A549 treated with DMSO at 1 μM for 4 hours (cell line): ENCODE data around the gene TTC8. TPM values are rescaled to one million over a fixed set of nuclear protein-coding genes. Genes with fewer than 3 reads are reported as not detected.

ENCODE experiments used
- total RNA-seq: library from RNA; stranded (reverse); fragments of 200-300 nt; extraction: Qiagen RNA extraction; gene quantifications from 5 replicates; pipeline ENCODE4 v1.2.3, GENCODE V29; 2022; ENCODE audit warnings: low read depth

The TTC8 gene
- 43.3 to 51.0 TPM (median 47.9 TPM) in 5 replicates for total RNA-seq

GRCh38 chr14:88824314-88825077 lies at the start of gene TTC8:
Gene TTC8, plus strand, starts transcription at chr14:88824651. Its CDS starts 57 bp downstream, at chr14:88824708.

DNA sequence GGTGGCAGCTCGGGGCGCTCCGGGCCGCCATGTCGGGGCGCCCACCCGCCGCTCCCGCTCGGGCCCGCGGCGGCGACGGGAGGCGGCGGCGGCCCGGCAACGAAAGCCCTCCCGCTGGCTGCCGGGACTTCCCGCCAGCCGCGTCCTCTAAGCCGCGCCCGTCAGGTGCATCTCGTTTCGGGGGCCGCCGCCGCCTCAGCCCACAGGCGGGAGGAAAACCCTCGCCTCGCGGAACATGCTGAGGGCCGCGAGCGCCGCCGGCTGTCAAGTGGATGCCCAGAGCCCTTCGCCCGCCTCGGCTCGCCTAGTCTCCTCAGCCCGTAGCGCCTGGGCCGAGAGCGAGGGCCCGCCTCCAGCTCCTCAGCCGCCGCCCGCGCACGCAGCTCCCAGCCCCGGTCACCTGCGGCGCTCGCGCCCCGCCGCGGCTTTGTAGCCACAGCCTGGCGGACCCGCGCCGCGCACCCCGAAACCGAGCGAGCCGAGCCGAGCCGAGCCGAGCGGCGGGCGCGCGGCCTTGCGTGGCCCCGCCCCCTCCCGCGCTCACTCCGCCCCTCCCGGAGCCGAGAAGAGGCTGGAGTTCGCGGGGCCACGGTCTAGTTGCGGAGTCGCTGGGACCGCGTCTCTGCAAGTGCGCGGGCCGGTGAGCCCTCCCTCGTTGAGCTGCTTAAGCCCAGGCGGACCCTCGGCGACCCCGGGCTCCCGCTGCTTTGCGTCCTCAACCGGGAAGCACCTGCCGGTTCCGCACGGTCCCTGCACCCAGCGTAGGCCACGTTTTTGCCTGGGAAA lies 31.8 kb upstream of the TTC8 start, which contains the start of gene EML5:
Gene EML5 (minus strand): TSS at position 481 of the 786 bp plus-strand sequence. CDS start 450 bp downstream, at position 31.

Other genes starting within 250 kb of the TTC8 start
- 0.76 to 1.1 TPM (median 0.84 TPM) in 5 replicates for gene EML5, start 31.7 kb upstream of the TTC8 start, total RNA-seq